Left lung (tissue), 10 donors: ENCODE data around the gene CGB1. TPM values are rescaled to one million over a fixed set of nuclear protein-coding genes. Genes with fewer than 3 reads are reported as not detected.
A peak's percentile ranks its signal among the peaks of the same experiment; 100 is the strongest.

ENCODE experiments used
- ATAC-seq: fragments of 200-7000 bp; cut with Tn5 transposase; one replicate; pipeline ENCODE4 v1.9.1; 2020; ENCODE audit warnings: moderate library complexity
- DNase-seq, 4 donors: peaks; one replicate each; pipeline ENCODE4 v3.0.0-alpha.2; 2013 to 2020
- H3K27ac ChIP-seq, 2 donors: fragments of 200-600 bp; sonication (generic) in 1 of 2; one replicate each; pipeline versions ENCODE4 v1.5.0 to v1.8.0; 2020 to 2021
- H3K27me3 ChIP-seq, 2 donors: fragments of 200-600 bp; sonication (generic) in 1 of 2; one replicate each; pipeline versions ENCODE4 v1.5.0 to v1.8.0; 2020 to 2021
- H3K36me3 ChIP-seq, 2 donors: fragments of 200-600 bp; sonication (generic) in 1 of 2; one replicate each; pipeline versions ENCODE4 v1.5.0 to v1.8.0; 2020 to 2021
- H3K4me1 ChIP-seq, 2 donors: fragments of 200-600 bp; one replicate each; pipeline ENCODE4 v1.8.0; 2021
- H3K4me3 ChIP-seq, 2 donors: fragments of 200-600 bp; sonication (generic) in 1 of 2; one replicate each; pipeline versions ENCODE4 v1.5.0 to v1.8.0; 2020 to 2021; ENCODE audit warnings: mild to moderate bottlenecking in 1 of 2
- H3K9me3 ChIP-seq, 2 donors: fragments of 200-600 bp; sonication (generic) in 1 of 2; one replicate each; pipeline versions ENCODE4 v1.5.0 to v1.8.0; 2020 to 2021
- intact Hi-C, 2 donors: fragments of 100-400 bp; cut with DNase I; formaldehyde crosslinking; loops; one replicate each; pipeline versions ENCODE4 v1.11.2 to v1.14.2; 2022
- polyA plus RNA-seq, 6 donors: library from polyadenylated mRNA; unstranded; fragments of 120-200 nt; gene quantifications; one replicate each; pipeline ENCODE4 v1.2.1, GENCODE V29; 2013; ENCODE audit not compliant: insufficient read length in 6 of 6
- total RNA-seq, 2 donors: library from RNA; stranded (reverse); fragmentation: NEBNext Ultra II Directional; extraction: Animal tissue kit (Norgen Biotek cat#: 25700); gene quantifications; one replicate each; pipeline ENCODE4 v1.2.1, GENCODE V29; 2021
- TF ChIP-seq, protein P1 (sequence below), 2 donors: fragments of 200-600 bp; sonication (generic) in 1 of 2; IDR thresholded peaks; one replicate each; pipeline versions ENCODE4 v1.5.0 to v1.8.0; 2021; ENCODE audit warnings: antibody characterized with exemption in 2 of 2
- donor health status: DM: no; HTN: yes; CAD: no.
- donor health status: DM: no; HTN: no; CAD: no.

CGB1 gene
- total and polyA plus RNA-seq, 8 donors: not detected

DNA sequence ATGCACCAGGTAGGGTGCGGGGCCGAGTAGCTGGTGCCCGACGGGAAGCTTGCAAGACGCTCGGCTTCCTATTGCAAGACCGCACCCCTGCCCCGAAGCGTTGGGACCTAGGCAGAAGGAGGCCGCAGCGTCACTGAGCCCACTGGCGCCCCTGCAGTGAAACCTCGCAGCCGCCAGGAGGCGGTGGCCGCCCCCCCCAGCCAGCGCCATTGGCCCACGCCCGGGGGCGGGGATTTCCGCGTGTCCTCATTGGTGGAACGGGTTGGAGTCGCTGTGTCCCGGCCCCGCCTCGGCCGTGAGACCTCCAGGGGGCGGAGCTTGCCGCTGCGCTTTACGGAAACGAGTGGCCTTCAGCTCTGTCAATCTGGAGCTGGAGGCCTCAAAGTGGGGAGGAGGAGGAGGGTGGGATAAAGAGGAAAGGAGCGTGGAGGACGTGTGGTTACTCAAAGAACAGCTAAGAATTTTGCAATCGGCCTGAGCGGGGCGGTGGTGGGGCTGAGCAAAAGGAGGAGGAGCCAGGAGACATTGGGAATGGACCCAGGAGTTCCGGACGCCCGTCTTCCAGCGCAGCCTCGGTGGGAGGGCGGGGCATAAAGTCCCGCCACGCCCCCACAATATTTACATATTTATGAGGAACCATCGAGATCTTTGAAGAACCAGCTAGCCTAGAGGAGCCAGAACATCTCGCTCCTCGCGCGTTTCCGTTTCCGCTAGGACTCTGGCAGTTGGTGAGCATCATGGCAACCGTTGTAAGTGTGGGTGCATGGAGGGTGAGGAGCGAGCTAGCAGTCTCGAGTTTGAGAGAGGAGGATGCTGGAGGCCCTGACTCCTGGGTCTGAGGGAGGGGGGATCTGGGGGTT is 43.3 kb downstream of the CGB1 start, which contains the start of the genes GYS1 and RUVBL2:
Gene GYS1, minus strand, starts transcription at position 135 of the 860 bp plus-strand sequence. CDS start 197 bp downstream, outside the sequence.
Gene RUVBL2, plus strand, starts transcription at position 713 of the 860 bp plus-strand sequence. Its CDS starts 25 bp downstream, at position 738.
- TF ChIP-seq, protein P1, sequence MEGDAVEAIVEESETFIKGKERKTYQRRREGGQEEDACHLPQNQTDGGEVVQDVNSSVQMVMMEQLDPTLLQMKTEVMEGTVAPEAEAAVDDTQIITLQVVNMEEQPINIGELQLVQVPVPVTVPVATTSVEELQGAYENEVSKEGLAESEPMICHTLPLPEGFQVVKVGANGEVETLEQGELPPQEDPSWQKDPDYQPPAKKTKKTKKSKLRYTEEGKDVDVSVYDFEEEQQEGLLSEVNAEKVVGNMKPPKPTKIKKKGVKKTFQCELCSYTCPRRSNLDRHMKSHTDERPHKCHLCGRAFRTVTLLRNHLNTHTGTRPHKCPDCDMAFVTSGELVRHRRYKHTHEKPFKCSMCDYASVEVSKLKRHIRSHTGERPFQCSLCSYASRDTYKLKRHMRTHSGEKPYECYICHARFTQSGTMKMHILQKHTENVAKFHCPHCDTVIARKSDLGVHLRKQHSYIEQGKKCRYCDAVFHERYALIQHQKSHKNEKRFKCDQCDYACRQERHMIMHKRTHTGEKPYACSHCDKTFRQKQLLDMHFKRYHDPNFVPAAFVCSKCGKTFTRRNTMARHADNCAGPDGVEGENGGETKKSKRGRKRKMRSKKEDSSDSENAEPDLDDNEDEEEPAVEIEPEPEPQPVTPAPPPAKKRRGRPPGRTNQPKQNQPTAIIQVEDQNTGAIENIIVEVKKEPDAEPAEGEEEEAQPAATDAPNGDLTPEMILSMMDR (IDR thresholded peaks at IDR 0.05): peak; percentile 92 to 99
- intact Hi-C loops: no loop called here
- H3K27ac ChIP-seq: peak within 1 kb of the TSS; percentile 86 to 92
- H3K27me3 ChIP-seq: no peaks in the 10 kb centered on the region
- H3K36me3 ChIP-seq: peaks cover 0 to 26% of the 10 kb centered on the region in 2 donors
- H3K4me1 ChIP-seq: peaks cover 18 to 43% of the 10 kb centered on the region in 2 donors
- H3K9me3 ChIP-seq: no peaks in the 10 kb centered on the region
- DNase-seq (peak; percentile 99 to 100 (median 100)), ATAC-seq (peak; percentile 93)
- H3K4me3 ChIP-seq: peak within 1 kb of the TSS; percentile 56 to 63

DNA sequence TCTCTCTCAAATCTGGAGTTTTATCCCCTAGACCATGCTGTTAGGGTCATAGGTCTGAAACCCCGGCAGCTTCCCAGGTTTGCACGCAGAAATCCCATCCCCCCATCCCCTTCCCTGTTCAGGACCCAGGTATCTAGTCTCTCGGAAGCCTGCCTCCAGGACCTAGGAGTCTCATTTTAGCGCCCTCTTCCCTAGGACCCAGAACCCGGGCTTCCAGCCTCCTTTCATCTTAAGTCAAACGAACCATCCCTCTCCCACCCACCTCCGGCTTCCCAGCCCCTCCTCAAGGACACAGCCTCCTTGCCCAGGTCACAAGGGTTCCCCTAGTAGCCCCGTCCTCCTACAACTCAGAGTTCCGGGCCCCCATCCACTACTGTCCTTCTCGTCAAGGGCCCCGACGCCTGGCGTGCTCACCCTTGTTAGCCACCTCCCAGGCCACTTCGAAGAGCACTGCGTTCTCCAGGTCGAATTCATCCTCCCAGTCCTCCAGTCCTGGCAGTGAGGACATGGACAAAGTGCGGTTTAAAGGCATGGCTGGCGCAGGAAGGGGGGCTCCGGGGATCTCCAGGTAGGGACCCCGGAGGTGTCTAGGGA is 44.0 kb downstream of the CGB1 start:
- Histone ChIP-seq H3K4me3 (peak overlapping the region; percentile 56 to 63), H3K4me1 (peaks cover 18 to 43% of the 10 kb centered on the region in 2 donors), H3K27me3 (no peaks in the 10 kb centered on the region), H3K9me3 (no peaks in the 10 kb centered on the region), H3K27ac (peak overlapping the region; percentile 86 to 92), H3K36me3 (peaks cover 0 to 33% of the 10 kb centered on the region in 2 donors)
- ATAC-seq (peak; percentile 11), DNase-seq (peak in 1 of 4 donors; percentile 50)
- TF ChIP-seq, protein P1 (IDR thresholded peaks at IDR 0.05): no peak
- intact Hi-C loops: no loop called here

DNA sequence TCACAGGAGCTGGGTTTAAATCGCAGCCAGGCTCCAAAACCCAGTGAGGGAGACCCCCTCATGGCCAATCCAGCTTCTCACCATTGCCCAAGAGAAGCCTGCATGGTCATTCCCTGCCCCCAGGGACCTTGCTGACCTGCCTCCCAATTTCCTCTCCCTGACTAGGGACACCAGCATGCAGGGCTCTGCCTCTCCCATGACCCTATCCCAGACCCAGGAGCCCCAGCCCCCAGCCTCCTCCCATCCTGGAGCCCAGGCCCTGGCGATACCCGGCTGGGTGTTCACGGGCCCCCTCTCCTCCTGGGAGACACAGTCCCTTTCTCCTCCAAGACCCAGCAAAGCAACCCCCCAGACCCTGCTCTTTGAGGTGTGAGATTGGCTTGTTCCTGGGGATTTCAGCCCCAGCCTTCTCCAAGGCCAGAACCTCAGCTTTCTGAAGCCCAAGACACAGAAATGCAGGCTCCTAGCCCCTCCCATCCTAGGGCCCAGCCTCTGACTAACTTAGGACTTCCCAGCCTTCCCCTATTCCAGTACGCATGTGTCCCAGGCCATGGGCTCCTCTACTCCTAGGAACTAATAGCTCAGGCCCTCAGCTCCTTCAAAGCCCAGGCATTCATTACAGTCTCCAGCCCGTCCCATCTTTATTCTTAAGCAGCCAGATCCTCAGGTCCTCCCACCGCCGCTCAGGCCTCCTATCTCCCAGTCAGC is 44.7 kb downstream of the CGB1 start:
- no peaks in the 10 kb centered on the region for H3K9me3 ChIP-seq
- H3K4me3 ChIP-seq: peak overlapping the region; percentile 56 to 63
- intact Hi-C loops: no loop called here
- peaks cover 0 to 38% of the 10 kb centered on the region in 2 donors for H3K36me3 ChIP-seq
- H3K27ac ChIP-seq: peak overlapping the region; percentile 86 to 92
- H3K4me1 ChIP-seq: peaks cover 18 to 43% of the 10 kb centered on the region in 2 donors
- TF ChIP-seq, protein P1 (IDR thresholded peaks at IDR 0.05): no peak
- peak in 2 of 4 donors; percentile 78 to 80 for DNase-seq
- ATAC-seq: peak; percentile 67
- no peaks in the 10 kb centered on the region for H3K27me3 ChIP-seq

DNA sequence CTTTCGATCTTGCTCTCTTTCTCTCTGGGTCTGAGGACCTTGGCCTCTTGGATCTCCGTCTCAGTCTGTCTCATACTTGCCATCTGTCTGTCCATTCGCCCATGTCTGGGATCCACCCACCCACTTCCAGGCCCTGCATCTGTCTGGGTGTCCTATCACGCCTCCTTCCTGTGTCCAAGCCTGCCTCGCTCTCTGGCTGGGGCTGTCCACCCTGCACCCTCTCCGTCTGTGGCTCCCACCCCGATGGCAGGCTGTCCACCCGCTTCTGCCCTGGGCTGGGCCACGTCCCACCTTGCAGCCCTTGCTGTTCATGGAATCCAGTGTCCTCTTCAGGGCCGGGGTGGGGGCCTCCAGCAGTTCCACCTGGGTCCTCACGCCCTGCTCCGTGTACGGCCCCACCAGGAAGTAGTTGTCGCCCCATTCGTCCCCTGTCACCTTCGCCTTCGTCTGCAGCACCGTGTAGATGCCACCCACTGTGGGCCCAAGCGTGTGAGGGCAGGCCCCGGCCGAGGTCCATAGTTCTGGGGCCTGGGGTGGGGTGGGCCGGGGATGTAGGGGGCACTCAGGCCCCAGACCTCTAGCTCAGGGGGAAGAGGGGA is 45.6 kb downstream of the CGB1 start:
- intact Hi-C loops: no loop called here

More for the DNA sequence above, 45.6 kb downstream of the CGB1 start:
- TF ChIP-seq, protein P1 (IDR thresholded peaks at IDR 0.05): no peak
- no peaks in the 10 kb centered on the region for H3K9me3 ChIP-seq
- H3K4me3 ChIP-seq: peak overlapping the region in 1 of 2 donors; percentile 56
- ATAC-seq (no peak), DNase-seq (no peak)
- H3K27ac ChIP-seq: no peak overlapping the region
- no peaks in the 10 kb centered on the region for H3K27me3 ChIP-seq
- H3K4me1 ChIP-seq: peaks cover 18 to 43% of the 10 kb centered on the region in 2 donors
- H3K36me3 ChIP-seq: peaks cover 0 to 45% of the 10 kb centered on the region in 2 donors
